ENCODE results near the gene ARID5A. TPM values are rescaled to one million over a fixed set of nuclear protein-coding genes. Genes with fewer than 3 reads are reported as not detected.

ARID5A gene
- total RNA-seq, 3 donors from 2014 or later, result 4.8 to 17.6 (median 10.3) TPM

DNA sequence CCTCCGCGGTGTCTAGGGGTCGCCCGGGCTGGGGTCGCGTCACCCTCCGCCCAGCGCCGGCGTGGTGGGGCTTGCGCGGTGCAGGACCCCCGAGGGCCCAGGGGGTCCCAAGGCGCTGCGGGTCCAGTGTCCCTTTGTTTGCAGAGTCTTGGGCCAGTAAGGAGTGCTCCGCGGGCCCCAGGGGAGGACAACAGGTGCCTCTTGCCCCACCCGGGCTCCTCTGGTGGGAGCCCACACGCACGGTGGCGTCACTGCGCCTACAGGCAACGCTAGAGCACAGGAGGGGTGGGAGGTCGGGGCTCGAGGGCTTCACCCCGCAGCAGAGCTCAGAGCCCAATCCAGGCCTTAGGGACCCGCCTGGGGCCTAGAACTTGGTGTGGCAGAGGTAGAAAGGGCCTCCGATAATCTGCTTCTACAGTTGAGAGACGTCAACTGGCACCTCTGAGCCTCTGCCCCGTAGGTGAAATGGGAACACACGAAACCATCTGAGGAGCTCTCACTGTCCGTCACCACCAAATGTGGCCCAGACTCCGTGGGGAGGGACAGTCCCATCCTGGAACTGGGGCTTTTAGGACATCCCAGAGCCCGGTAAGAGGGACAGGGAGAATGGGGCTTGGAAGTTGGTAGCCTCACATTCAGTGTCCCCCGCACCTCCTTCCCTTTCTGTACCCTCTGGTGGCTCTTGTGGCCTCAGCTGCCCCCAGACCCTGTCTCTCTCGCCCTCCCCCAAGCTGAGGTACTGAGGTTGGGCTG, 1.4 kb downstream of the ARID5A start:
- intact Hi-C loops (cut with DNase I, micrococcal nuclease), result no loop called here
- ATAC-seq, result peak; percentile 15
- Histone ChIP-seq H3K4me1 (ENCODE audit: low read depth) (peaks cover 42% of the 10 kb centered on the region), H3K4me3 (peak overlapping the region; percentile 59), H3K9me3 (no peaks in the 10 kb centered on the region), H3K36me3 (ENCODE audit: low read depth) (no peaks in the 10 kb centered on the region)
- DNase-seq, result peak; percentile 49 to 78 (median 60)
- TF ChIP-seq, protein P1, sequence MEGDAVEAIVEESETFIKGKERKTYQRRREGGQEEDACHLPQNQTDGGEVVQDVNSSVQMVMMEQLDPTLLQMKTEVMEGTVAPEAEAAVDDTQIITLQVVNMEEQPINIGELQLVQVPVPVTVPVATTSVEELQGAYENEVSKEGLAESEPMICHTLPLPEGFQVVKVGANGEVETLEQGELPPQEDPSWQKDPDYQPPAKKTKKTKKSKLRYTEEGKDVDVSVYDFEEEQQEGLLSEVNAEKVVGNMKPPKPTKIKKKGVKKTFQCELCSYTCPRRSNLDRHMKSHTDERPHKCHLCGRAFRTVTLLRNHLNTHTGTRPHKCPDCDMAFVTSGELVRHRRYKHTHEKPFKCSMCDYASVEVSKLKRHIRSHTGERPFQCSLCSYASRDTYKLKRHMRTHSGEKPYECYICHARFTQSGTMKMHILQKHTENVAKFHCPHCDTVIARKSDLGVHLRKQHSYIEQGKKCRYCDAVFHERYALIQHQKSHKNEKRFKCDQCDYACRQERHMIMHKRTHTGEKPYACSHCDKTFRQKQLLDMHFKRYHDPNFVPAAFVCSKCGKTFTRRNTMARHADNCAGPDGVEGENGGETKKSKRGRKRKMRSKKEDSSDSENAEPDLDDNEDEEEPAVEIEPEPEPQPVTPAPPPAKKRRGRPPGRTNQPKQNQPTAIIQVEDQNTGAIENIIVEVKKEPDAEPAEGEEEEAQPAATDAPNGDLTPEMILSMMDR (IDR thresholded peaks at IDR 0.05), result no peak

DNA sequence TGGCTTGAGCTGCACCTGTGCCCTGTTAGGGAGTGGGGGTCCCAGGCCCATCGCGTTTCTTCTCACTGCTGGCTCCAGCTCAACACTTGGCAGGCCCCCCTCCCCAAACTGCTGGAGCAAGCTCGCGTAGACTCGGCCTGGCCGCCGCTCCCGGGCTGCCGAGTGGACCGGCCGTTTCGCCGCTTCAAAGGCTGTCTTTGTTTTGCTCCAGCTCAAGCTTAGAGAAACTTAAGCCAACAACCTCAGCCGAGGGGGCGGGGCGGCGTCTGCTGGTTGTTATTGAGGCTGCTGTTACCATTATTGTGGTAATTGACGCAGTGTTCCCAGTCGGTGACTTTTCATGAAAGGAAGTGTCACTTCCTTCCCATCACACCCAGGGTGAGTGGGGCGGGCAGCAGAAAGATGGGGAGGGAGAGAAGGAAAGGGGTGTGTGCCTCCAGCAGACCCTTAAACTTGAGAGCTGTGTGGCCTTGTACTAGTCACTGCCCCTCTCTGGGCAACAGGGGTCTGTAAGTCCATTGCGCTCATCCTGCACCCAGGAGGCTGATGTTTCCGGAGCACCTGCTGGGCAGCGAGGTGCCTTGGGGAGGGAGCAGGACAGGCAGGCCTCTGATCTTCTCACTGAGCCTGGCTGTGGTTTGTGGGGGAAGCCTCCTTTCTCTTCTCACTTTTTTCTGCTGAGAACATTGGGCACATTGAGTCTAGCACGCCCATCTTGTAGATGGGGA, 2.1 kb downstream of the ARID5A start:
- peaks cover 35% of the 10 kb centered on the region for H3K4me1 ChIP-seq (ENCODE audit: low read depth)
- no peak overlapping the region for H3K4me3 ChIP-seq
- peak; percentile 85 to 92 (median 89) for DNase-seq

DNA sequence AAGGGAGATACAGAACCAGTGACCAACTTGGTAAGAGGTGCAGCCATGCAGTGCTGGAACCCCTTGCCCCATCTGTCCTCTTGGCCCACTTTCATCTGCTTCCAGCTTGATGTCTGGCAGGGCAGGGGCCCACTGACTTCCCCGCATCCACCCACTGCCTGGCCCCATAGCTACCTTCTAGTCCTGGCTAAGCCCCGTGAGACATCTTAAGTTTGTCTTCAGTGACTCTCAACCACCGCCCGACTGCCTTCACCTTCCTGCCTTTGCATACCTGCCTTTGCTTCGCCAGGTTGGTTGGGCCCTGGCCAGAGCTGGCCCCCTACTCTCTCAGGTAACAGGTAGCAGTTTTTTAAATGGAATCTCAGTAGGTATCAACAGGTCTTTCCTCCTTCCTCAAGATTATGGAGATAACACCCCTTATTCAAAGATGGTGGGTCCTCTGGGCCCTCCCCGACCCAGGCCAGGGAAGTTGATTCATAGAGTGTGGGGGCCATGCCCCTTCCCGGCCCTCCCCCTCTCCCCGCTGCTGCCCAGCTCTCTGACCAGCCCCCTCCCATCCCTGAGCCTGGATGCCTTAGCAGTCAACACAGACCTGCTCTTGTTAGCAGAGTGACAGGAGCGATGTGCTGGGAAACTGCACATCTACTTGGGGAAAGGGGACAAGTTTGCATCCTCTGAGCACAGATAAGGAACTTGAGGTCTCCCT, 2.8 kb downstream of the ARID5A start:
- H3K9me3 ChIP-seq, result no peaks in the 10 kb centered on the region
- H3K4me3 ChIP-seq, result no peak overlapping the region
- H3K36me3 ChIP-seq (ENCODE audit: low read depth), result no peaks in the 10 kb centered on the region
- intact Hi-C loops (cut with DNase I, micrococcal nuclease), result no loop called here
- DNase-seq (peak in 2 of 3 donors; percentile 28 to 50), ATAC-seq (no peak)
- TF ChIP-seq, protein P1 (IDR thresholded peaks at IDR 0.05), result no peak
- H3K4me1 ChIP-seq (ENCODE audit: low read depth), result peaks cover 27% of the 10 kb centered on the region

More for the DNA sequence above, 2.1 kb downstream of the ARID5A start:
- intact Hi-C loops (cut with DNase I, micrococcal nuclease), result no loop called here
- TF ChIP-seq, protein P1 (IDR thresholded peaks at IDR 0.05), result no peak
- no peaks in the 10 kb centered on the region for H3K9me3 ChIP-seq
- peak; percentile 49 for ATAC-seq
- H3K36me3 ChIP-seq (ENCODE audit: low read depth), result no peaks in the 10 kb centered on the region

DNA sequence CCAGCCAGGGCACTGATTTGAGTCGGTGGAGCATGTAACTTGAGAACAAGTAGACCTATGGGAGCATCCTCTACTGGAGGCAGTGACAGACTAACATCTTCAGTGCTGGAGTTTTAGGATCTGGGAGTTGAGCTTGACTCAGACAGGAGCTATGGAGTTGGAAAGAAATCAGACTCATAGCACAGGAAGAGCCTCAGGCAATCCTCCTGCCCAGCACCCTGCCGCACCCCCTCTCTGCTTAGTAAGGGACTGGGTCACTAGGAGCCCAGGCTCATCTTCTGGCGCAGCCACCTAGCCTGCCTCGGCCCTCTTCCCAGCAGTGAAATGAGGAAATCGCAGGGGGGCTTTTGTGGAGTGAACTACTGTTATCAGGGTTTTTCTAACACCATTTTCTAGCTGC, 3.6 kb downstream of the ARID5A start:
- no peaks in the 10 kb centered on the region for H3K36me3 ChIP-seq (ENCODE audit: low read depth)
- ATAC-seq (no peak), DNase-seq (peak in 1 of 3 donors; percentile 36)
- peaks cover 24% of the 10 kb centered on the region for H3K4me1 ChIP-seq (ENCODE audit: low read depth)
- TF ChIP-seq, protein P1 (IDR thresholded peaks at IDR 0.05), result no peak
- no peaks in the 10 kb centered on the region for H3K9me3 ChIP-seq
- no peak overlapping the region for H3K4me3 ChIP-seq
- intact Hi-C loops (cut with DNase I, micrococcal nuclease), result no loop called here

DNA sequence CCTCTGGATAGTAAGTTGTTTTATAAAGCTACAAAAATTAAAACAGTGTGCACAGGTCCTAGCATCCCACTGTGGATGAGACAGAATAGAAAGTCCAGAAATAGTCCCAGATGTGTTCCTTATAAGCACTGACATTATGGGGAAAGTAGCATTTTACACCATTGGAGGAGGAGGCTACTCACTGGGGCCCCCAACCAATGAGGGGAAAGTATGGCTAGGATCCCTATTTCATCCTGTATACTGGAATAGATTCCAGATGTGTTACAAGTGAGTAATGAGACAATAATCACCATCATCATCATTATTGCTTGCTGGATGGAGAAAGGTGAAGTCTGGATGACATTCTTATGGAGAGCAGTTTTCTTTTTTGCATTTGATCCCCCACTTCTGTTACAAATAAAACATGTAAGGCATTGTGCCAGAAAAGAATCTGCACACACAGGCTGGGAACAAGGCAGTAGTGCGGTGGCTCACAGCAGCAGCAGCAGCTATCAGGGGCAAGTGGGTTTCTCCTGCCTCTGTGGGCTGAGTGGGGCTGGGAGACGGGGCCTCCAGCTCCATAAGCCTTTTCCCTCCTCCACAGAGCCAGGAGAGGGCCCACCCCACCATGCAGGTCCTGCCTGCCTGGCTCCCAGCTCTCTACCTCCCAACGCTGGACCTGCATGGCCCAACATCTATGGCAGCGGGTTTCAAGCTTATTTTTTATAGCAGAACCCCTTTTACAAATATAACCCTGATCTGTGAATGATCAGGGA, 5.0 kb downstream of the ARID5A start:
- ATAC-seq (no peak), DNase-seq (peak in 1 of 3 donors; percentile 34)
- H3K4me1 ChIP-seq (ENCODE audit: low read depth), result peaks cover 16% of the 10 kb centered on the region
- H3K36me3 ChIP-seq (ENCODE audit: low read depth), result no peaks in the 10 kb centered on the region
- intact Hi-C loops (cut with DNase I, micrococcal nuclease), result no loop called here
- TF ChIP-seq, protein P1 (IDR thresholded peaks at IDR 0.05), result no peak
- H3K4me3 ChIP-seq, result no peak overlapping the region
- H3K9me3 ChIP-seq, result no peaks in the 10 kb centered on the region

All from mucosa of descending colon (tissue), 3 donors.